Measurements from ENCODE around the gene OR1F1. TPM values are rescaled to one million over a fixed set of nuclear protein-coding genes. Genes with fewer than 3 reads are reported as not detected.

Gene OR1F1
- total RNA-seq, 1 experiment from 2014 or later, result 0.44 TPM

- Mint-ChIP-seq H3K4me3 (no peak overlapping the region), H3K36me3 (no peaks in the 10 kb centered on the region), H3K27ac (no peak overlapping the region), H3K4me1 (peaks cover 3% of the 10 kb centered on the region), H3K27me3 (ENCODE audit: low read depth) (peaks cover 27% of the 10 kb centered on the region), H3K9me3 (peaks cover 11% of the 10 kb centered on the region)
- POLR2A ChIA-PET, result no interaction called here
- CTCF ChIA-PET, result interaction anchor here (0.7 to 6.2 kb wide), 9 partner anchors 9 to 35 kb away, joined by 3 to 75 read pairs (median 9); partner anchors contain the start of gene OR1F1
- no peak for ATAC-seq
- DNase-seq (ENCODE audit: low spot score), result no peak
- TF ChIP-seq ATF1 (CRISPR knock-in tag; IDR thresholded peaks at IDR 0.05), result no peak
- TF ChIP-seq ZNF219 (CRISPR knock-in tag; IDR thresholded peaks at IDR 0.05; ENCODE audit: borderline replicate concordance), result no peak
- TF ChIP-seq CREM (CRISPR knock-in tag; IDR thresholded peaks at IDR 0.05), result no peak
- TF ChIP-seq PREB (CRISPR knock-in tag; IDR thresholded peaks at IDR 0.05; ENCODE audit: borderline replicate concordance), result no peak
- TF ChIP-seq EMX1 (CRISPR knock-in tag; IDR thresholded peaks at IDR 0.05), result no peak
- no peak for TF ChIP-seq CTCF (IDR thresholded peaks at IDR 0.05)
- no peak for TF ChIP-seq RORB (CRISPR knock-in tag; IDR thresholded peaks at IDR 0.05)
- no peak for TF ChIP-seq ZNF232 (CRISPR knock-in tag; IDR thresholded peaks at IDR 0.05)
Observed at GRCh38 chr16:3164121-3164991, 23.6 kb upstream of the OR1F1 start.

- DNase-seq (ENCODE audit: low spot score), result no peak
- H3K27ac Mint-ChIP-seq, result no peak overlapping the region
- no peak overlapping the region for H3K4me3 Mint-ChIP-seq
- ATAC-seq, result no peak
- peaks cover 7% of the 10 kb centered on the region for H3K4me1 Mint-ChIP-seq
- POLR2A ChIA-PET, result no interaction called here
- H3K9me3 Mint-ChIP-seq, result peaks cover 11% of the 10 kb centered on the region
- TF ChIP-seq PRDM15 (CRISPR knock-in tag; IDR thresholded peaks at IDR 0.05) (no peak), ATF3 (CRISPR knock-in tag; conservative IDR thresholded peaks at IDR 0.05) (no peak), TEAD1 (CRISPR knock-in tag; IDR thresholded peaks at IDR 0.05) (no peak), SOX15 (CRISPR knock-in tag; IDR thresholded peaks at IDR 0.05) (no peak), ZNF263 (CRISPR knock-in tag; IDR thresholded peaks at IDR 0.05; ENCODE audit: low read depth) (no peak), SMAD3 (CRISPR knock-in tag; IDR thresholded peaks at IDR 0.05; ENCODE audit: borderline replicate concordance) (no peak), ZNF138 (CRISPR knock-in tag; conservative IDR thresholded peaks at IDR 0.05) (no peak), MAX (CRISPR knock-in tag; IDR thresholded peaks at IDR 0.05) (no peak), SP1 (CRISPR knock-in tag; conservative IDR thresholded peaks at IDR 0.05) (no peak), TP53 (CRISPR knock-in tag; IDR thresholded peaks at IDR 0.05) (no peak), ZNF423 (CRISPR knock-in tag; IDR thresholded peaks at IDR 0.05) (no peak)
- CTCF ChIA-PET, result interaction anchor here (0.7 to 2.4 kb wide), 10 partner anchors 7 to 107 kb away, joined by 3 to 27 read pairs (median 4); partner anchors contain the start of gene ZNF213
- H3K36me3 Mint-ChIP-seq, result no peaks in the 10 kb centered on the region
- H3K27me3 Mint-ChIP-seq (ENCODE audit: low read depth), result peaks cover 36% of the 10 kb centered on the region
Observed at GRCh38 chr16:3165111-3165822, 22.7 kb upstream of the OR1F1 start.

Data from WTC11 (cell line).